GM13977 (cell line): Measurements from ENCODE around the gene TOP3A.
A peak's percentile ranks its signal among the peaks of the same experiment; 100 is the strongest.

Experiments
- DNase-seq: peaks from one replicate; pipeline ENCODE4 v3.0.0; 2012; ENCODE audit warnings: low spot score
- in situ Hi-C: fragments of 300-500 bp; cut with MboI; formaldehyde crosslinking; loops from one replicate; pipeline ENCODE4 v1.12.0; 2022; ENCODE audit warnings: low sequenced_read_pairs, low pct_unique_long_range_greater_than_20kb, mixed read lengths, inconsistent platforms; ENCODE audit not compliant: unreplicated experiment
- TF ChIP-seq, protein P1 (sequence below): IDR thresholded peaks from 2 replicates; pipeline ENCODE4 v1.5.1; 2012; ENCODE audit warnings: mild to moderate bottlenecking, control low read depth; ENCODE audit not compliant: insufficient read depth; ENCODE audit errors: extremely low read depth, missing control alignments

The TOP3A gene, protein sequence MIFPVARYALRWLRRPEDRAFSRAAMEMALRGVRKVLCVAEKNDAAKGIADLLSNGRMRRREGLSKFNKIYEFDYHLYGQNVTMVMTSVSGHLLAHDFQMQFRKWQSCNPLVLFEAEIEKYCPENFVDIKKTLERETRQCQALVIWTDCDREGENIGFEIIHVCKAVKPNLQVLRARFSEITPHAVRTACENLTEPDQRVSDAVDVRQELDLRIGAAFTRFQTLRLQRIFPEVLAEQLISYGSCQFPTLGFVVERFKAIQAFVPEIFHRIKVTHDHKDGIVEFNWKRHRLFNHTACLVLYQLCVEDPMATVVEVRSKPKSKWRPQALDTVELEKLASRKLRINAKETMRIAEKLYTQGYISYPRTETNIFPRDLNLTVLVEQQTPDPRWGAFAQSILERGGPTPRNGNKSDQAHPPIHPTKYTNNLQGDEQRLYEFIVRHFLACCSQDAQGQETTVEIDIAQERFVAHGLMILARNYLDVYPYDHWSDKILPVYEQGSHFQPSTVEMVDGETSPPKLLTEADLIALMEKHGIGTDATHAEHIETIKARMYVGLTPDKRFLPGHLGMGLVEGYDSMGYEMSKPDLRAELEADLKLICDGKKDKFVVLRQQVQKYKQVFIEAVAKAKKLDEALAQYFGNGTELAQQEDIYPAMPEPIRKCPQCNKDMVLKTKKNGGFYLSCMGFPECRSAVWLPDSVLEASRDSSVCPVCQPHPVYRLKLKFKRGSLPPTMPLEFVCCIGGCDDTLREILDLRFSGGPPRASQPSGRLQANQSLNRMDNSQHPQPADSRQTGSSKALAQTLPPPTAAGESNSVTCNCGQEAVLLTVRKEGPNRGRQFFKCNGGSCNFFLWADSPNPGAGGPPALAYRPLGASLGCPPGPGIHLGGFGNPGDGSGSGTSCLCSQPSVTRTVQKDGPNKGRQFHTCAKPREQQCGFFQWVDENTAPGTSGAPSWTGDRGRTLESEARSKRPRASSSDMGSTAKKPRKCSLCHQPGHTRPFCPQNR

GRCh38 chr17:18314731-18315561, at the start of gene TOP3A, which contains the start of gene SMCR8:
Gene TOP3A, minus strand, starts transcription at chr17:18314994. Its CDS starts 216 bp downstream, at chr17:18314778.
Gene SMCR8, plus strand, starts transcription at chr17:18315293. Its CDS starts 497 bp downstream, at chr17:18315790.
- DNase-seq = peak; percentile 90
- in situ Hi-C loops = no loop called here
- TF ChIP-seq, protein P1, sequence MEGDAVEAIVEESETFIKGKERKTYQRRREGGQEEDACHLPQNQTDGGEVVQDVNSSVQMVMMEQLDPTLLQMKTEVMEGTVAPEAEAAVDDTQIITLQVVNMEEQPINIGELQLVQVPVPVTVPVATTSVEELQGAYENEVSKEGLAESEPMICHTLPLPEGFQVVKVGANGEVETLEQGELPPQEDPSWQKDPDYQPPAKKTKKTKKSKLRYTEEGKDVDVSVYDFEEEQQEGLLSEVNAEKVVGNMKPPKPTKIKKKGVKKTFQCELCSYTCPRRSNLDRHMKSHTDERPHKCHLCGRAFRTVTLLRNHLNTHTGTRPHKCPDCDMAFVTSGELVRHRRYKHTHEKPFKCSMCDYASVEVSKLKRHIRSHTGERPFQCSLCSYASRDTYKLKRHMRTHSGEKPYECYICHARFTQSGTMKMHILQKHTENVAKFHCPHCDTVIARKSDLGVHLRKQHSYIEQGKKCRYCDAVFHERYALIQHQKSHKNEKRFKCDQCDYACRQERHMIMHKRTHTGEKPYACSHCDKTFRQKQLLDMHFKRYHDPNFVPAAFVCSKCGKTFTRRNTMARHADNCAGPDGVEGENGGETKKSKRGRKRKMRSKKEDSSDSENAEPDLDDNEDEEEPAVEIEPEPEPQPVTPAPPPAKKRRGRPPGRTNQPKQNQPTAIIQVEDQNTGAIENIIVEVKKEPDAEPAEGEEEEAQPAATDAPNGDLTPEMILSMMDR = no peak

DNA sequence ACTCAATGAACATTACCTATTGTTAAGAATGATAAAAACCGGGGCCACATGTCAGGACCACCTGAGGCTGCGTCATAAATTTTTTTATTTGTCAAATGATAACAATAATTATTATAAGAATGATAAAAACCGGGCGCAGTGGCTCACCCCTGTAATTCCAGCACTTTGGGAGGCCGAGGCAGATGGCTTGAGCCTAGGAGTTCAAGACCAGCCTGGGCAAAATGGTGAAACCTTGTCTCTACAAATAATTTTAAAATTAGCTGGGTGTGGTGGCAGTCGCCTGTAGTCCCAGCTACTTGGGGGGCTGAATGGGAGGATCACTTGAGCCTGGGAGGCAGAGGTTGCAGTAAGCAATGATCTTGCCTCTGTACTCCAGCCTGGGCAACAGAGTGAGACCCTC, 49.4 kb upstream of the TOP3A start:
- in situ Hi-C loops = no loop called here
- no peak for DNase-seq
- TF ChIP-seq, protein P1 = no peak

- TF ChIP-seq, protein P1 = no peak
- peak; percentile 98 for DNase-seq
- in situ Hi-C loops = no loop called here
These were observed 48.6 kb upstream of the TOP3A start, which contains the start of gene SHMT1 for GRCh38 chr17:18363101-18364049. Gene SHMT1, minus strand, starts transcription at chr17:18363550. Its CDS starts 7,569 bp downstream, at chr17:18355981.

- TF ChIP-seq, protein P1 = no peak
- in situ Hi-C loops = no loop called here
- DNase-seq = no peak
These were observed 47.9 kb upstream of the TOP3A start for GRCh38 chr17:18362698-18363100.

DNA sequence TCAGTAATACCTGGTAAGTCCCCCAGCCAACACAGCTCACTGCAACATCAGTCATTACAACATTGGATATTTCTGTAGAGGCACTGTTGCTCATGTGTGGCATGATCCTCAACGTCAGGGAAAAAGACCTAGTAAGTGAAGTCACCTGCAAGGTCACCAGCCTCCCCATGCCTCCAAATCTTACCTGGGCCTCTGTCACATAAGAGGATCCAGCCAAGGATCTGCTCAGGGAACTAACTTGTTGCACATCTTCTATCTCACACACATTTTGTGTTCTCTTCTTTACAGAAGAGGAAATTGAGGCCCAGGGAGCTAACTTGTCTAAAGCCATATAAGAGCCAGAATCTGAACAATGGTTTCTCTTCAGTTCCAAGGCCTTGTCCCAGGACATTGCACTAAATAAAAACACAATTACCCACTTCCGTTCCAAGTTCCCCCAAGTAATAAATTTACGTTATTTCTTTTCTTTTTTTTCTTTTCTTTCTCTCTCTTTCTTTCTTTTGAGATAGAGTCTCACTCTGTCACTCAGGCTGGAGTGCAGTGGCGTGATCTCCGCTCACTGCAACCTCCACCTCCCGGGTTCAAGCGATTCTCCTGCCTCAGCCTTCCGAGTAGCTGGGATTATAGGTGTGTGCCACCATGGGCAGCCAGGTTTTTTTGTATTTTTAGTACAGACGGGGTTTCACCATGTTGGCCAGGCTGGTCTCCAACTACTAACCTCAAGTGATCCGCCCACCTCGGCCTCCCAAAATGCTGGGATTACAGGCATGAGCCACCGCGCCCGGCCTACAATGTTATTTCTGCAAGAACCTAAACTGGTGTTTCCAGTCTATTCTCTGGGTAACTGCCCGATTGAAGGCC, 47.3 kb upstream of the TOP3A start:
- TF ChIP-seq, protein P1 = no peak
- in situ Hi-C loops = no loop called here
- DNase-seq = no peak
